Activated CD4-positive, alpha-beta T cell treated with anti-CD3 and anti-CD28 coated beads, Interleukin-2, amount 50 U/mL, for 4 hours (primary cell): ENCODE results near the gene RPS3A.
"Not testable (repeated sequence)": the region's sequence is repeated elsewhere in the genome, so short reads cannot be mapped to it uniquely, and the experiment has no call there.

Source experiments
- DNase-seq, 2 experiments: peaks; one replicate each; pipeline ENCODE4 v3.0.0-alpha.2; 2020

The RPS3A gene

GRCh38 chr4:151117371-151117962 lies 18.0 kb downstream of the RPS3A start:
- peak; percentile 31 to 32 for DNase-seq

GRCh38 chr4:151129796-151130195 lies 30.4 kb downstream of the RPS3A start:
- DNase-seq: no peak

- no peak for DNase-seq
Observed at GRCh38 chr4:151133311-151133710, 33.9 kb downstream of the RPS3A start.

GRCh38 chr4:151136048-151136447 lies 36.6 kb downstream of the RPS3A start:
- not testable (repeated sequence) for DNase-seq

DNA sequence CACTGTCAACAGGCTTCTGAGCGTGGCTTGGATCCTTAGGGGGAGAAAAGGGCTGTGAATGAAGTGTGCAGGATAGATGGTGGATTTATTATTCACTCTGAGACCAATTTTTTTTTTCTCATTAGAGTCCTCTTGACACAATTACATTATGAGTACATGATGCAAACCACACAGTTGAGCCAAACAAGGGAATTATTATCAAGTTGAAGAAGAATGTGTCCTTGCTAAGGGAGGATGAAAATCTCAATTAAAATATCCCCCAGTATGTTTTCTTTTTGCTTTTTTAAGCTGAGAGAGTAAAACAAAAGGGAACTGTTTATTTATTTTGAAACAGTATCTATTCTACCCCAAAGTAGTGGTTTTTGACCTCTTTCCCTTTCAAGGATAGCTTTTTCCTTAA lies 40.4 kb downstream of the RPS3A start:
- DNase-seq: no peak

DNA sequence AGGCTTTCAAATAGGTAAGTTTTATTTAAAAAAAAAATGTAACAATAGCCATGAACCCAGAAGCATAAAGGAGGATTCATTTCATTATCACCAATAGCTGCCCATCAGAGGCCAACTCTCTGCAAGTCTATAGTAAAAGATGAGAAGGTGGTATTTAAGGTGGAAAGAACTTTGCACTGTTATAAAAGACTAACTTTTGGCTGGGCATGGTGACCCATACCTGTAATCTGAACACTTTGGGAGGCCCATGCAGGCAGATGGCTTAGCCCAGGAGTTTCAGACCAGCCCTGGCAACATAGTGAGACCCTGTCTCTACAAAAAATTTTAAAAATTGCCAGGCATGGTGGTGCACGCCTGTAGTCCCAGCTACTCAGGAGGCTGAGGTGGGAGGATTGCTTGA lies 43.3 kb downstream of the RPS3A start:
- no peak for DNase-seq

DNA sequence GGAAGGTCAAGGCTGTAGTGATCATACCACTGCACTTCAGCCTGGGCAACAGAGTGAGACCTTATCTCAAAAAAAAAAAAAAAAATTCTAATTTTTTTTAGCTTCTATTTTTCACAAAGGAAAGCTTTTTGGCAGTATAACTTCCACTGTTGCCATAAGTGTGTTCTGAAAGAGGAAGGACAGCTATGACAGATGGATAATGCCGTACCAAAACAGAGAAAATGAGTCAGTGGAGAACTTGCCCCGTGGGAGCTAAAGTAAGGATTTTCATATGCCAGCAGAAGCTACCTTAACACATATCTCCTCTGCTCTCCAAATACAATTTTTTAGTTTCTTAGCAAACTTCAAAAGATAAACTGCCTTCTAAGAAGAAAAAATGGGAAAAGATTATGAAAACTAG lies 43.7 kb downstream of the RPS3A start:
- no peak for DNase-seq

- no peak for DNase-seq
Observed at GRCh38 chr4:151143811-151144210, 44.4 kb downstream of the RPS3A start.

GRCh38 chr4:151144329-151145072 lies 45.1 kb downstream of the RPS3A start:
- no peak for DNase-seq

DNA sequence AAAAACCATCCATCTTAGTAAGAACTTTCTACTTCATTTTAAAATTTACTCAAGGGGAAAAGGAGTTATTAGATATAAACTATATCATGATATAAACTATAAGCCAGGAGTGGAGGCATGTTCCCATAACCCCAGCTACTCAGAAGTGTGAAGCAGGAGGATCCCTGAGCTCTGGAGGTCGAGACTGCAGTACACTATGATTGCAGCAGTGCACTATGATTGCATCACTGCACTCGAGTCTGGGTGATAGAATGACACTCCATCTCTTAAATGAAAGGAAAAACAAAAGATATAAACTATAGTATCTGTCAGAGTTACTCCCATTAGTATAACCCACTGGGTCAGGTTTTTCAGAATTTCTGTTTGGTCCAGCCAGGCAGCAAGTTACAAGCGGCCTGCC lies 47.6 kb downstream of the RPS3A start:
- DNase-seq: no peak

GRCh38 chr4:151148261-151148660 lies 48.8 kb downstream of the RPS3A start:
- DNase-seq: no peak

GRCh38 chr4:151150821-151151580 lies 51.6 kb downstream of the RPS3A start:
- no peak for DNase-seq

DNA sequence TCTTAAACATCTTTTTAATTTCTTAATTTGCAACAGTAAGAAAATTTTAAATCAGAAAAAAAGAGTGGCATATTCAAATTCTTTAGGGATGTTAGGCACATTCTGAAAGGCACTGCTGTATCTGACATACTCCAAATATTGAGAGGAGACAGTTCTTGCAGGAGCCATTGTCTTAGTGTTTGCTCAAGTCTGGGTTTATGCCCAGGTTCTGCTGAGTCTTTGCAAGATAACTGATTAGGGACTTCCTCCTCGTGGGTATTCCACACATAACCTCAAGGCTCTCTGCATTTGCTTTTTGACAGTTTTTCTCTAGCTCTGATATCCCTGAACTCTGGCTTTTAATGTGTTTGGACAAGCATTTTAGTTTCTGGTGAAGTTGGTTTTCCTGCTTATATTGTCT lies 52.6 kb downstream of the RPS3A start:
- no peak for DNase-seq

- no peak for DNase-seq
Observed at GRCh38 chr4:151153585-151153984, 54.2 kb downstream of the RPS3A start.
